Activated CD4-positive, alpha-beta memory T cell treated with anti-CD3 and anti-CD28 coated beads for 36 hours (primary cell): ENCODE measurements around the gene MICALL2. TPM values are rescaled to one million over a fixed set of nuclear protein-coding genes. Genes with fewer than 3 reads are reported as not detected.

Experiments
- CTCF ChIA-PET: fragments of 350-600 bp; sonication (Branson Sonifier 250); formaldehyde crosslinking; loops from one replicate; lab custom pipeline; 2021; ENCODE audit warnings: antibody characterized with exemption, inconsistent platforms; lab: Charles Lee
- POLR2A ChIA-PET: fragments of 350-600 bp; sonication (Branson Sonifier 250); formaldehyde crosslinking; loops from one replicate; lab custom pipeline; 2021; ENCODE audit warnings: antibody characterized with exemption; lab: Charles Lee
- DNase-seq: peaks from one replicate; pipeline ENCODE4 v3.0.0-alpha.2; 2020
- H3K27ac Mint-ChIP-seq: one replicate; pipeline ENCODE4 v1.8.0; 2021; ENCODE audit warnings: mixed read lengths
- H3K27me3 Mint-ChIP-seq: one replicate; pipeline ENCODE4 v1.8.0; 2021; ENCODE audit warnings: mixed read lengths
- H3K36me3 Mint-ChIP-seq: one replicate; pipeline ENCODE4 v1.8.0; 2021; ENCODE audit warnings: mixed read lengths
- H3K4me1 Mint-ChIP-seq: one replicate; pipeline ENCODE4 v1.8.0; 2021; ENCODE audit warnings: low read depth, mixed read lengths
- H3K4me3 Mint-ChIP-seq: one replicate; pipeline ENCODE4 v1.8.0; 2021; ENCODE audit warnings: mild to moderate bottlenecking, mixed read lengths
- H3K9me3 Mint-ChIP-seq: one replicate; pipeline ENCODE4 v1.8.0; 2021; ENCODE audit warnings: mixed read lengths
- intact Hi-C: fragments of 100-400 bp; cut with micrococcal nuclease; formaldehyde crosslinking; loops from one replicate; pipeline ENCODE4 v1.15.1; 2023
- total RNA-seq, 2 experiments: library from RNA; stranded (reverse); gene quantifications; one replicate each; pipeline ENCODE4 v1.2.3, GENCODE V29; 2021

The MICALL2 gene
- total RNA-seq, 2 experiments from 2014 or later = 4.3 to 6.0 TPM

DNA sequence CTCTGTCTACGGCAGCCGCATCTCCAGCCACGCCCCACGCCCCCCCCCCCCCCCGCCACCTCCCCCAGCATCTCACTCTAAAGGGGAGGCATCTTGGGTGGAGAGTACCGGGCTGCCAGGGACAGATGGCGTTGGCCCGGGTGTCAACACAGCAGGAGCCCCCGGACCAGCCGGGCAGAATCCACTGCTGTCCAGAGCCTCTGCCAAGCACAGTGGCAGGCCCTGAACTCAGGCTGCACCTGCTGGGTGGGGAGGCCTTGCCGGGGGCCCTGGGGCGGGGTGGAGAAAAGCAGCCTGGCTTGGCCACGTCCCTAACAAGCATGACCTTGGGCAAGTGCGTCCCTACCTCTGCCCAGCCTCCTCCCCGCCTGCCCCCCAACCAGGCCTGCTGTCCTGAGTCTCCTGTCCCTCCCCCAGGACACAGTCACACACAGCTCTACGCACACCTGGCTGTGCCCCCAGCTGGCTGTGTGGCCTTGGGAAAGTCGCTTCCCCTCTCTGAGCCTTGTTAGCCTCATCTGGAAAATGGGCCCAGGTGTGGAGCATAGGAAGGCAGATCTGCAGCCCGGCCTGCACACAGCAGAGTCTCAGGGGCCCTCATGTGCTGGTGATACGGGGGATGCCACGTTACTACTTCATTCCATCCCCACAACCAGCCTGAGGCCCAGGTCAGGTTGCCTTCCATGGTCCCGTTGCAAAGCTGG lies 45.2 kb downstream of the MICALL2 start:
- intact Hi-C loops = loop anchor here (1.0 to 5.0 kb wide), 4 partner anchors 45 to 276 kb away; partner anchors contain the start of gene MICALL2
- Mint-ChIP-seq H3K4me3 (no peak overlapping the region), H3K27ac (no peak overlapping the region), H3K36me3 (no peaks in the 10 kb centered on the region), H3K27me3 (peaks cover 6% of the 10 kb centered on the region), H3K9me3 (no peaks in the 10 kb centered on the region), H3K4me1 (peaks cover 27% of the 10 kb centered on the region)
- CTCF ChIA-PET = interaction anchor here (1.0 to 1.7 kb wide), 3 partner anchors 18 to 188 kb away, joined by 3 read pairs; no protein-coding TSS in a partner anchor
- DNase-seq = no peak
- POLR2A ChIA-PET = no interaction called here

- H3K9me3 Mint-ChIP-seq = no peaks in the 10 kb centered on the region
- H3K4me3 Mint-ChIP-seq = no peak overlapping the region
- H3K36me3 Mint-ChIP-seq = no peaks in the 10 kb centered on the region
- peaks cover 16% of the 10 kb centered on the region for H3K4me1 Mint-ChIP-seq
- DNase-seq = peak; percentile 92
- ChIA-PET CTCF (interaction anchor here (0.5 to 1.7 kb wide), 9 partner anchors 15 to 233 kb away, joined by 3 to 7 read pairs (median 3); no protein-coding TSS in a partner anchor), POLR2A (no interaction called here)
- intact Hi-C loops = loop anchor here (1.0 to 5.0 kb wide), 4 partner anchors 47 to 274 kb away; partner anchors contain the start of gene MICALL2
- no peak overlapping the region for H3K27ac Mint-ChIP-seq
- H3K27me3 Mint-ChIP-seq = peaks cover 6% of the 10 kb centered on the region
Observed at GRCh38 chr7:1412322-1413261, 46.7 kb downstream of the MICALL2 start.

- DNase-seq = no peak
- intact Hi-C loops = loop anchor here (5.0 kb wide), 2 partner anchors 184 to 219 kb away; no protein-coding TSS in a partner anchor
- no peaks in the 10 kb centered on the region for H3K36me3 Mint-ChIP-seq
- ChIA-PET POLR2A (no interaction called here), CTCF (no interaction called here)
- H3K9me3 Mint-ChIP-seq = no peaks in the 10 kb centered on the region
- no peak overlapping the region for H3K4me3 Mint-ChIP-seq
- peaks cover 6% of the 10 kb centered on the region for H3K27me3 Mint-ChIP-seq
- no peak overlapping the region for H3K27ac Mint-ChIP-seq
- H3K4me1 Mint-ChIP-seq = peaks cover 5% of the 10 kb centered on the region
Observed at GRCh38 chr7:1411414-1411813, 47.9 kb downstream of the MICALL2 start.

DNA sequence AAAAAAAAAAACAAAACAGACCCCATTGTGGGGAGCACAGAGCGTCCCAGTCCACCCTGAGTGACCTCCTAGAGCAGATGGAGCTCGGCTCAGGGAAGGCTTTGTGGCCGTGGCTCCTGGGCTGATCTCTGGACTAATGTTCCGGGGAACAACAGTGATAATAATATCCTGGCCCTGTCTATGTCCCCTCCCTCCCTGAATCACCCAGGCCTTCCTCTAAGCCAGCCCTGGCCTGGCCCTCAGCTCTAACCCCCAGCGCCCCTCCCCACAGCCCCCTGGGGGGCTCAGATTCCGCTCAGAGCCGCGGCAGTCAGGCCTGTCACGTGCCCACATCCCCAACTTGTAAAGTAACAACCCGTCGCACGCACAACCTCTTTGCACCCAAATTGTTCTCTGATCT lies 48.3 kb downstream of the MICALL2 start:
- Mint-ChIP-seq H3K4me1 (peaks cover 3% of the 10 kb centered on the region), H3K27me3 (peaks cover 8% of the 10 kb centered on the region), H3K9me3 (no peaks in the 10 kb centered on the region), H3K4me3 (no peak overlapping the region), H3K36me3 (no peaks in the 10 kb centered on the region), H3K27ac (no peak overlapping the region)
- DNase-seq = no peak
- ChIA-PET CTCF (no interaction called here), POLR2A (no interaction called here)
- intact Hi-C loops = loop anchor here (5.0 kb wide), 2 partner anchors 184 to 219 kb away; no protein-coding TSS in a partner anchor

DNA sequence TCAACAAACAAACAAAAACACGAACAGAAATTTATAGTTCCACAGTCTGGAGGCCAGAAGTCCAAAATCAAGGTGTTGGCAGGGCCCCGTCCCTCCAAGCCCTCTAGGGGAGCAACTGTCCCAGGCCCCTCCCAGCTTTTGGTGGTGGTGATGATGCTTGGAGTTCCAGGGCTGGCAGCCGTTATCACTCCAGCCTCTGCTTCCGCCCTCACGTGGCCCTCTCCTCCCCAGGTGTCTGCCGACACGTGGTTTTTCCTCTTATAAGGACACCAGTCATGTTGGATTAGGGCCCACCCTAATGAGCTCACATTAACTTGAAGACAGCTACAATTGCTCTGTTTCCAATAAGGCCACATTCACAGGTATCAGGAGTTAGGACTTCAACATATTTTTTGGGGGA lies 49.7 kb downstream of the MICALL2 start:
- DNase-seq = no peak
- no peak overlapping the region for H3K4me3 Mint-ChIP-seq
- peaks cover 3% of the 10 kb centered on the region for H3K4me1 Mint-ChIP-seq
- CTCF ChIA-PET = interaction anchor here (0.6 to 1.2 kb wide), 3 partner anchors 23 to 184 kb away, joined by 3 read pairs; no protein-coding TSS in a partner anchor
- POLR2A ChIA-PET = no interaction called here
- no peaks in the 10 kb centered on the region for H3K36me3 Mint-ChIP-seq
- intact Hi-C loops = no loop called here
- peaks cover 11% of the 10 kb centered on the region for H3K27me3 Mint-ChIP-seq
- H3K27ac Mint-ChIP-seq = no peak overlapping the region
- no peaks in the 10 kb centered on the region for H3K9me3 Mint-ChIP-seq

DNA sequence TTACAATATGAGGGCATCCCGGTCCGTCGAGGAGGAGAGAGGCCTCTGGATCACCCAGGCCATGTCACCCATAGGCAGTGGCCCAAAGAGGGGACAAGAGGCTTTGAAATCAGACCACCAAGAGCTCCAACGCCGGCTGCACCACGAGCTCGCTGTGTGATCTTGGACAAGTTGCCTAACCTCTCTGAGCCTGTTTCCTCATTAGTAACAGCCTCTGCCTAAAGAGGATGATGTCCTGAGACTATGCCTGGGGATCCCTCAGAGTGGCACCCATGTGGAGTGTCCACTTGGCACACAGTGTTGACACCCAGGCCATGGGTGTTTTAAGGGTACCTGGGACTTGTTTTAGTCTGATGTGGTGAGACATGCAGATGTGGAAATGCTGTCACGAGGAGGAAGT lies 50.8 kb downstream of the MICALL2 start:
- no peak for DNase-seq
- H3K9me3 Mint-ChIP-seq = no peaks in the 10 kb centered on the region
- no peak overlapping the region for H3K27ac Mint-ChIP-seq
- H3K4me3 Mint-ChIP-seq = no peak overlapping the region
- H3K36me3 Mint-ChIP-seq = no peaks in the 10 kb centered on the region
- POLR2A ChIA-PET = no interaction called here
- H3K4me1 Mint-ChIP-seq = peaks cover 8% of the 10 kb centered on the region
- CTCF ChIA-PET = no interaction called here
- peaks cover 20% of the 10 kb centered on the region for H3K27me3 Mint-ChIP-seq
- intact Hi-C loops = no loop called here

DNA sequence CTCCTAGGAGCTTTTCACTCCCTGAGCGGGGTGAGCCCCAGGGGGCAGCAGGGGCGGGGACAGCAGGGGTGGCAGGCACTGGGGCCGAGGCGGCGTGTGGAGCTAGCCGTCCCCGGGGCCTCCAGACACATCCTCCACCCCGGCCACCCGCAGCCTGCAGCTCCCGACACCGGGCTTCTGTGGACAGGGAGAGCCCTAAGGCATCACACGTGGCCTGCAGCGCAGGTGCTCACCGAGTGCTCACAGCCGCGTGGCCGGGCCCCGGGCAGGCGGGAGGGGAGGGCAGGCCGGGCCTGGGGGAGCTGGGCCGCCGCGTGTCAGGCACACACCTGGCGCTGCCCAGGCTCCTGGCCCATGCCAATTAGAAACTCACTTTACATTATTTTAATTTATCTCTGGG lies 51.4 kb downstream of the MICALL2 start:
- H3K9me3 Mint-ChIP-seq = no peaks in the 10 kb centered on the region
- intact Hi-C loops = no loop called here
- H3K36me3 Mint-ChIP-seq = no peaks in the 10 kb centered on the region
- no peak overlapping the region for H3K4me3 Mint-ChIP-seq
- H3K27me3 Mint-ChIP-seq = peaks cover 20% of the 10 kb centered on the region
- DNase-seq = no peak
- CTCF ChIA-PET = interaction anchor here (1.0 kb wide), 1 partner anchor 24 kb away, joined by 4 read pairs; no protein-coding TSS in a partner anchor
- H3K27ac Mint-ChIP-seq = no peak overlapping the region
- peaks cover 5% of the 10 kb centered on the region for H3K4me1 Mint-ChIP-seq
- POLR2A ChIA-PET = no interaction called here

- peaks cover 5% of the 10 kb centered on the region for H3K9me3 Mint-ChIP-seq
- H3K4me3 Mint-ChIP-seq = no peak overlapping the region
- no peaks in the 10 kb centered on the region for H3K36me3 Mint-ChIP-seq
- ChIA-PET CTCF (no interaction called here), POLR2A (no interaction called here)
- no peak for DNase-seq
- peaks cover 5% of the 10 kb centered on the region for H3K4me1 Mint-ChIP-seq
- intact Hi-C loops = no loop called here
- H3K27me3 Mint-ChIP-seq = peaks cover 43% of the 10 kb centered on the region
- no peak overlapping the region for H3K27ac Mint-ChIP-seq
Observed at GRCh38 chr7:1404898-1405548, 54.2 kb downstream of the MICALL2 start.

DNA sequence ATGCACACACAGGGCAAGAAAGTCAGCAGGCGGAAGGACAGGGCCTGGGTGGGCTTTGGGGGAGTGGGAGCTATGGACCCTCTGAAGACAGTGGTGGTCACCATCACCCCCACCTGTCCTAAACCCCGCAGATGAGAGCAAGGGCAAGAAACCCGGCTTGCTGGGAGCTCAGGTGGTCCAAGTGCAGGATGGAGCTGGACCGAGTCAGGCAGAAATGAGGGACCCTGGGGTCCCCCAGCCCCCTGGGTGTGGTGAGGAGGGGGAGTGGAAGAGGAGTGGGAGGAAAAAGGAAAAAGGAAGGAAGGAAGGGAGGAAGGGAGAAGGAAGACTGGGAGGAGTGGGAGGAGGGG lies 54.8 kb downstream of the MICALL2 start:
- Mint-ChIP-seq H3K27ac (no peak overlapping the region), H3K9me3 (peaks cover 5% of the 10 kb centered on the region)
- POLR2A ChIA-PET = no interaction called here

GRCh38 chr7:1403638-1404459 lies 55.4 kb downstream of the MICALL2 start:
- Mint-ChIP-seq H3K27me3 (peaks cover 45% of the 10 kb centered on the region), H3K9me3 (peaks cover 5% of the 10 kb centered on the region), H3K4me3 (no peak overlapping the region), H3K36me3 (no peaks in the 10 kb centered on the region), H3K4me1 (peaks cover 5% of the 10 kb centered on the region), H3K27ac (no peak overlapping the region)
- no peak for DNase-seq
- ChIA-PET CTCF (interaction anchor here (0.6 to 1.5 kb wide), 2 partner anchors 14 to 29 kb away, joined by 3 to 4 read pairs; no protein-coding TSS in a partner anchor), POLR2A (no interaction called here)
- intact Hi-C loops = no loop called here

More for the DNA sequence above, 54.8 kb downstream of the MICALL2 start:
- no peak for DNase-seq
- peaks cover 43% of the 10 kb centered on the region for H3K27me3 Mint-ChIP-seq
- no peaks in the 10 kb centered on the region for H3K36me3 Mint-ChIP-seq
- intact Hi-C loops = no loop called here
- H3K4me3 Mint-ChIP-seq = no peak overlapping the region
- CTCF ChIA-PET = no interaction called here
- H3K4me1 Mint-ChIP-seq = peaks cover 5% of the 10 kb centered on the region
